Astrocyte (in vitro differentiated cells and primary cell): Measurements from ENCODE around the gene ZNF519.
"Not testable (repeated sequence)": the region's sequence is repeated elsewhere in the genome, so short reads cannot be mapped to it uniquely, and the experiment has no call there.

Experiments used
- CTCF ChIP-seq: IDR thresholded peaks from 2 replicates; pipeline ENCODE4 v1.5.1; 2011; ENCODE audit warnings: low read depth, mild to moderate bottlenecking, inconsistent platforms, low read length, moderate library complexity; ENCODE audit not compliant: insufficient read depth
- EZH2 ChIP-seq: IDR thresholded peaks from 2 replicates; pipeline ENCODE4 v1.6.1; 2012; ENCODE audit warnings: mild to moderate bottlenecking, low read length, inconsistent platforms; ENCODE audit not compliant: insufficient read depth

- TF ChIP-seq CTCF, EZH2: not testable (repeated sequence)
Observed at GRCh38 chr18:14137971-14138370, 5.7 kb upstream of the ZNF519 start.
